ENCODE results near the gene OSBPL2. TPM values are rescaled to one million over a fixed set of nuclear protein-coding genes. Genes with fewer than 3 reads are reported as not detected.

The OSBPL2 gene
- total RNA-seq, 2 experiments from 2014 or later, result 47.2 to 49.5 TPM

DNA sequence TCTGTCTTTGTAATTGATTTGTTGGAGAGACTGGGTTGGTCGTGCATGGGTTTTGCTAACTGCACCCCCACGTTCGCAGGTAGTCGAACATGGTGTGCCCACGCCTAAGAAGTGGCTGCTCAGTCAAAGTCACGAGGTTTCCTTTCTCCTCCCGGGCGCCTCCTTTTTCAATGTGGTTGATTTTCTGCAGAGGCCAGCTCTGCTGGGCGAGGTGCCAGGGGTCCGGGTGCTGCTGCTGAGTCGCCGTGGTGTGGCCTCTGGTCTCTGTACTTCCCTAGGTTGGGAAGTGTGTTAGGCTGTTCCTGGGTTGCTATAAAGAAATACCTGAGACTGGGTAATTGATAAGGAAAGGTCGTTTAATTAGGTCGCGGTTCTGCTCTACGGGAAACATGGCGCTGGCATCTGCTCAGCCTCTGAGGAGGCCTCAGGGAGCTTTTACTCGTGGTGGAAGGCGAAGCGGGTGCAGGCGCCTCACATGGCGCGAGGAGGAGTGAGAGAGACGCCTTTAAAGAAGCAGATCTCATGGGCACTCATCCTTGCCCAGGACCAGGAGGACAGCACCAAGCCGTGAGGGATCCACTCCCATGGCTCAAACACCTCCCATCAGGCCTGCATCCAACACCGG, 14.1 kb downstream of the OSBPL2 start:
- no peaks in the 10 kb centered on the region for H3K36me3 Mint-ChIP-seq
- H3K27ac Mint-ChIP-seq, result no peak overlapping the region
- DNase-seq, result no peak
- H3K9me3 Mint-ChIP-seq, result no peaks in the 10 kb centered on the region
- POLR2A ChIA-PET, result no interaction called here
- no peaks in the 10 kb centered on the region for H3K4me1 Mint-ChIP-seq
- no peak for ATAC-seq (ENCODE audit: low read depth)
- H3K4me3 Mint-ChIP-seq, result no peak overlapping the region
- H3K27me3 Mint-ChIP-seq, result no peaks in the 10 kb centered on the region

DNA sequence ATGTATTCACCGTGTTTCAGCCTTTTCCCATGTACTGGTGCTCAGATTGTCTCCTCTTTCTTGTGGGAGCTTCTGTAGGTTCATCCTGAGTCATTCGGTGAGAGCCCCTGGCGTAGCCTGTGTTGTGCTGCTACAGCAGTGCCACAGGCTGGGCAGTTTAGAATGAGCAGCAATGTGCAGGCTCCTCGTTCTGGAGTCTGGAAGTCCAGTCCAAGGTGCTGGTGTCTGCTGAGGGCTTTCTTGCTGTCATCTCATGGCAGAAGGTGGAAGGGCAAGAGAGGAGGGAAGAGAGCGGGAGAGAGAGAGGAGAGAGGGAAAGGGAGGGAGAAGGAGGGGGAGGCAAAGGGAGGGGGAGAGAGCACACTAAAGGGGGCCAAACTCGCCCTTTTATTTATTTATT, 15.1 kb downstream of the OSBPL2 start:
- POLR2A ChIA-PET, result no interaction called here
- DNase-seq, result no peak
- no peaks in the 10 kb centered on the region for H3K9me3 Mint-ChIP-seq
- no peaks in the 10 kb centered on the region for H3K36me3 Mint-ChIP-seq
- H3K4me1 Mint-ChIP-seq, result no peaks in the 10 kb centered on the region
- H3K27ac Mint-ChIP-seq, result no peak overlapping the region
- H3K4me3 Mint-ChIP-seq, result no peak overlapping the region
- H3K27me3 Mint-ChIP-seq, result no peaks in the 10 kb centered on the region
- ATAC-seq (ENCODE audit: low read depth), result no peak

- H3K36me3 Mint-ChIP-seq, result no peaks in the 10 kb centered on the region
- no peaks in the 10 kb centered on the region for H3K4me1 Mint-ChIP-seq
- H3K27ac Mint-ChIP-seq, result no peak overlapping the region
- no peak for DNase-seq
- no peaks in the 10 kb centered on the region for H3K9me3 Mint-ChIP-seq
- no peak overlapping the region for H3K4me3 Mint-ChIP-seq
- ATAC-seq (ENCODE audit: low read depth), result no peak
- no peaks in the 10 kb centered on the region for H3K27me3 Mint-ChIP-seq
- POLR2A ChIA-PET, result no interaction called here
Observed at GRCh38 chr20:62254021-62254724, 15.9 kb downstream of the OSBPL2 start.

GRCh38 chr20:62255976-62256375, 17.7 kb downstream of the OSBPL2 start:
- no peak overlapping the region for H3K4me3 Mint-ChIP-seq
- no peaks in the 10 kb centered on the region for H3K9me3 Mint-ChIP-seq
- ATAC-seq (ENCODE audit: low read depth) (no peak), DNase-seq (no peak)
- H3K27me3 Mint-ChIP-seq, result no peaks in the 10 kb centered on the region
- no peak overlapping the region for H3K27ac Mint-ChIP-seq
- POLR2A ChIA-PET, result no interaction called here
- no peaks in the 10 kb centered on the region for H3K36me3 Mint-ChIP-seq
- no peaks in the 10 kb centered on the region for H3K4me1 Mint-ChIP-seq

GRCh38 chr20:62258499-62259293, 20.4 kb downstream of the OSBPL2 start:
- no peak overlapping the region for H3K4me3 Mint-ChIP-seq
- no peaks in the 10 kb centered on the region for H3K27me3 Mint-ChIP-seq
- H3K36me3 Mint-ChIP-seq, result peaks cover 2% of the 10 kb centered on the region
- no peaks in the 10 kb centered on the region for H3K4me1 Mint-ChIP-seq
- ATAC-seq (ENCODE audit: low read depth) (no peak), DNase-seq (no peak)
- POLR2A ChIA-PET, result no interaction called here
- no peak overlapping the region for H3K27ac Mint-ChIP-seq
- H3K9me3 Mint-ChIP-seq, result no peaks in the 10 kb centered on the region

DNA sequence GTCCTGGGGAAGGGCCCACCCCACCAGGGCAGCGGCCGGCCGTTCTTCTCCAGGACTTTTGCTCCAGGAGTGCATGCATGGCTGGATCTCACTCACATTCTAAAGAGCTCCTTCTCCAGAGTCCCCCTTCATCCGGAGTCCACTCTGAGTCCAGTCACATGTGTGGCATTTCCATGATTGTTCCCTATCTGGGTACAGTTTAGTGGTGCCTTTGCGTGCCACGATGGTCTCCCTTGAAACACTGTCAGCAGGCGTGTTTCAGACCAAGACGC, 20.9 kb downstream of the OSBPL2 start:
- no peaks in the 10 kb centered on the region for H3K27me3 Mint-ChIP-seq
- H3K4me3 Mint-ChIP-seq, result no peak overlapping the region
- H3K9me3 Mint-ChIP-seq, result no peaks in the 10 kb centered on the region

GRCh38 chr20:62262064-62262463, 23.7 kb downstream of the OSBPL2 start:
- H3K4me3 Mint-ChIP-seq, result no peak overlapping the region
- no peaks in the 10 kb centered on the region for H3K27me3 Mint-ChIP-seq
- H3K4me1 Mint-ChIP-seq, result no peaks in the 10 kb centered on the region
- no peaks in the 10 kb centered on the region for H3K9me3 Mint-ChIP-seq
- DNase-seq, result no peak
- peaks cover 7% of the 10 kb centered on the region for H3K36me3 Mint-ChIP-seq
- ATAC-seq (ENCODE audit: low read depth), result no peak
- H3K27ac Mint-ChIP-seq, result no peak overlapping the region
- POLR2A ChIA-PET, result no interaction called here

More for the DNA sequence above, 20.9 kb downstream of the OSBPL2 start:
- Mint-ChIP-seq H3K27ac (no peak overlapping the region), H3K36me3 (peaks cover 2% of the 10 kb centered on the region), H3K4me1 (no peaks in the 10 kb centered on the region)
- ATAC-seq (ENCODE audit: low read depth) (no peak), DNase-seq (no peak)
- POLR2A ChIA-PET, result no interaction called here

DNA sequence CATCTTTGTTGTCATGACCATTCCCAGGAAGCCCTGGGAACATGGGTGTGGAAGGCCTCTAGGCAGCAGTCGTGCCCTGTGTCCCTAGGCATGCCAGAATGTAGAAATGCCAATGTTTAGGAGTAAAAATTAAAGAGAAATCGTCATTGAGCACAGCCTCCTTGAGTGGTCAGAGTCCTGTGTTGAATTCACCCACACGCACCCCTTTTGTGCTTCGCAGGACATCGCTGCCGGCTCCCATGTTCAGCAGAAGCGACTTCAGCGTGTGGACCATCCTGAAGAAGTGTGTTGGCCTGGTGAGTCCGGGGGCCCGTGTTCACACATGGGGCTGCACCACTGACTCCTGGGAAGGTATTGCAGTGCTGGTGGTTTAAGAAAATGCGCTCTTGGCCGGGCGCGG, 25.1 kb downstream of the OSBPL2 start:
- H3K36me3 Mint-ChIP-seq, result peaks cover 7% of the 10 kb centered on the region
- H3K4me1 Mint-ChIP-seq, result no peaks in the 10 kb centered on the region
- ATAC-seq (ENCODE audit: low read depth) (no peak), DNase-seq (no peak)
- H3K27me3 Mint-ChIP-seq, result no peaks in the 10 kb centered on the region
- no peak overlapping the region for H3K27ac Mint-ChIP-seq
- no peaks in the 10 kb centered on the region for H3K9me3 Mint-ChIP-seq
- H3K4me3 Mint-ChIP-seq, result no peak overlapping the region
- POLR2A ChIA-PET, result no interaction called here

- H3K27ac Mint-ChIP-seq, result no peak overlapping the region
- H3K36me3 Mint-ChIP-seq, result peaks cover 7% of the 10 kb centered on the region
- ATAC-seq (ENCODE audit: low read depth), result no peak
- H3K4me1 Mint-ChIP-seq, result no peaks in the 10 kb centered on the region
- no peak for DNase-seq
- no peaks in the 10 kb centered on the region for H3K9me3 Mint-ChIP-seq
- POLR2A ChIA-PET, result no interaction called here
- H3K27me3 Mint-ChIP-seq, result no peaks in the 10 kb centered on the region
- H3K4me3 Mint-ChIP-seq, result no peak overlapping the region
Observed at GRCh38 chr20:62265365-62265764, 27.0 kb downstream of the OSBPL2 start.

DNA sequence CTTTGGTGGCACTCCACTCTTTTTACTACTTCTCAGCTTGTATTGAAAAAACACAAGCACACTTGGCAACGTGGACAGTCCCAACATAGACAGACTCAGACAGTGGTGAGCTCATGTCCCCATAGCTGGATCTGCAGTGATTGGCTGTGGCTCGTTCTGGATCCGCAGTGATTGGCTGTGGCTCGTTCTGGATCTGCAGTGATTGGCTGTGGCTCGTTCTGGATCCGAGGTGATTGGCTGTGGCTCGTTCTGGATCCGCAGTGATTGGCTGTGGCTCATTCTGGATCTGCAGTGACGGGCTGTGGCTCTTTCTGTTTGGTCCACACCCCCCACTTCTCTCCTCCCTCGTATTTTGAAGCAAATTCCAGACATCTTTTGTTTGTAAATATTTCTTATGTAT, 28.0 kb downstream of the OSBPL2 start:
- ATAC-seq (ENCODE audit: low read depth) (no peak), DNase-seq (no peak)
- H3K9me3 Mint-ChIP-seq, result no peaks in the 10 kb centered on the region
- peaks cover 7% of the 10 kb centered on the region for H3K36me3 Mint-ChIP-seq
- H3K4me1 Mint-ChIP-seq, result no peaks in the 10 kb centered on the region
- POLR2A ChIA-PET, result no interaction called here
- H3K4me3 Mint-ChIP-seq, result no peak overlapping the region
- H3K27ac Mint-ChIP-seq, result no peak overlapping the region
- H3K27me3 Mint-ChIP-seq, result no peaks in the 10 kb centered on the region

DNA sequence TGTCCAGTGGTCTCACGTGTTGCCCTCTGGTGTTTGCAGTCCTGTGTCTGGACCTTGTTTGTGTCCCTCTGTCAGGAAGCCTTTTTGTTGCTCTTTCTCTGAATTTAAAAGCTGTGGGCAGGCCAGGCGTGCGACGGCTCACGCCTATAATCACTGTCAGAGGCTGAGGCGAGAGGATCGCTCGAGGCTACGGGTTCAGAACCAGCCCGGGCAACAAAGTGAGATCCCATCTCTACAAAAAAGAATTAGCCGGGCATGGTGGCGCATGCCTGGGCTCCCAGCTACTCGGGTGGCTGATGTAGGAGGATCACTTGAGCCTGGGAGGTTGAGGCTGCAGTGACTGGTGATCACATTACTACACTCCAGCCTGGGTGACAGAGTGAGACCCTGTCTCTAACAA, 28.5 kb downstream of the OSBPL2 start:
- Mint-ChIP-seq H3K4me1 (no peaks in the 10 kb centered on the region), H3K36me3 (peaks cover 6% of the 10 kb centered on the region), H3K27ac (no peak overlapping the region), H3K9me3 (no peaks in the 10 kb centered on the region), H3K27me3 (no peaks in the 10 kb centered on the region), H3K4me3 (no peak overlapping the region)
- no peak for ATAC-seq (ENCODE audit: low read depth)
- POLR2A ChIA-PET, result no interaction called here
- no peak for DNase-seq

- H3K27ac Mint-ChIP-seq, result no peak overlapping the region
- no peaks in the 10 kb centered on the region for H3K27me3 Mint-ChIP-seq
- H3K9me3 Mint-ChIP-seq, result no peaks in the 10 kb centered on the region
- POLR2A ChIA-PET, result interaction anchor here (0.7 kb wide), 1 partner anchor 16 kb away, joined by 3 read pairs; no protein-coding TSS in a partner anchor
- no peaks in the 10 kb centered on the region for H3K4me1 Mint-ChIP-seq
- ATAC-seq (ENCODE audit: low read depth) (no peak), DNase-seq (no peak)
- no peak overlapping the region for H3K4me3 Mint-ChIP-seq
- H3K36me3 Mint-ChIP-seq, result peaks cover 6% of the 10 kb centered on the region
Observed at GRCh38 chr20:62267543-62267942, 29.2 kb downstream of the OSBPL2 start.

DNA sequence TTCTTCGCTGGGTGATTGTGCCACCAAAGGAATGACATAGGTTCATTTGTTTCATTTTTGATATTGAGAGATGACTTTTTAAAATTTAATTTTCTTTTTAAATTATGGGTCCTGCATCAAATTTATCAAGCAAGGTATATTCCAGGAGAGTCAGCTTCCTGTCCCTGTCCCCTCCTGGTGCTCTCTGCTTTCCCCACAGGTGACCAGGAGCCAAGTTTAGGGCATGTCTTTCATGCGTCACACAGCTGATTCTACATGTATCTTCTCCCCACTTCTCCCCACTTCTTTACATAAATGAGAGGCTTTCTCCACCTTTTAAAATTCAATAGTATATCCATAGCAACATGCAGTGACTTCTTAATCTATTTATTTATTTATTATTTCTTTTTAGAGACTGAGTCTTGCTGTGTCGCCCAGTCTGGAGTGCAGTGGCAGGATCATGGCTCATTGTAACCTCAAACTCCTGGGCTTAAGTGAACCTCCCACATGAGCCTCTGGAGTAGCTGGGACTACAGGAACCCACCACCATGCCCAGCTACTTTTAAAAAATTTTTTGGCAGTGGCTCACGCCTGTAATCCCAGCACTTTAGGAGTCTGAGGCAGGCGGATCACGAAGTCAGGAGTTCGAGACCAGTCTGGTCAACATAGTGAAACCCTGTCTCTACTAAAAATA, 30.0 kb downstream of the OSBPL2 start:
- POLR2A ChIA-PET, result no interaction called here
- DNase-seq (no peak), ATAC-seq (ENCODE audit: low read depth) (no peak)
- Mint-ChIP-seq H3K27ac (no peak overlapping the region), H3K4me1 (no peaks in the 10 kb centered on the region), H3K9me3 (no peaks in the 10 kb centered on the region), H3K36me3 (peaks cover 6% of the 10 kb centered on the region), H3K27me3 (no peaks in the 10 kb centered on the region), H3K4me3 (no peak overlapping the region)

DNA sequence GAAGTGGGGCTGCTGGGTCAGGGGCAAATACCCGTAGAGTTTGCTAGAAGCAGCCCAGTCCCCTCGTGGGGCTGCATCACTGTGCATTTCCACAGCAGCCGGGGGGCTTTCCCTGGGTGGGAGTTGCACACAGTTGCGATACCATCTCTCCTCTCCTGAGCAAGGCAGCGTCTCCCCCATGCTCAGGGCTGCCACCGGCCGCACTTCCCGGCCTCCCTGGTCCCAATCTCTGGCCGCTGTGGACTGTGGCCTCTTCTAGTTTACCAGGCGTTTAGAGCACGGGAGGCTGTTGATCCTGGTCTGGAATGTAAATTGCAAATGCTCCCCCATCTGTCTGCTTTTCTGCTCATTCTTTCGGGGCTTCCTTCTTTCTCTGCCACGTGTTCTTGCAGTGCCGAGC, 31.1 kb downstream of the OSBPL2 start:
- Mint-ChIP-seq H3K4me3 (no peak overlapping the region), H3K27ac (no peak overlapping the region), H3K4me1 (no peaks in the 10 kb centered on the region), H3K9me3 (no peaks in the 10 kb centered on the region), H3K36me3 (peaks cover 6% of the 10 kb centered on the region), H3K27me3 (no peaks in the 10 kb centered on the region)
- no peak for DNase-seq
- no peak for ATAC-seq (ENCODE audit: low read depth)
- POLR2A ChIA-PET, result no interaction called here

Measured in activated naive CD8-positive, alpha-beta T cell treated with anti-CD3 and anti-CD28 coated beads, Interleukin-2, amount 10 ng/mL, durations not matched to agents 7 days and 5 days (primary cell).